Loucy (cell line): Measurements from ENCODE around the gene C3orf20.
A peak's percentile ranks its signal among the peaks of the same experiment; 100 is the strongest.

Experiments used
- H2AFZ ChIP-seq: fragments of 200-600 bp; sonication (generic); 2 replicates; pipeline ENCODE4 v1.6.0; 2016; ENCODE audit warnings: antibody characterized with exemption, mild to moderate bottlenecking, low read length, moderate library complexity
- H3F3A ChIP-seq: fragments of 200-600 bp; 2 replicates; pipeline ENCODE4 v1.6.0; 2016; ENCODE audit warnings: antibody characterized with exemption, low read depth, mild to moderate bottlenecking
- H3K27me3 ChIP-seq: fragments of 200-600 bp; sonication (generic); 2 replicates; pipeline ENCODE4 v1.6.1; 2014; ENCODE audit warnings: low read length, mild to moderate bottlenecking; ENCODE audit not compliant: insufficient read depth, poor library complexity, severe bottlenecking
- H3K36me3 ChIP-seq: fragments of 200-600 bp; sonication (generic); 2 replicates; pipeline ENCODE4 v1.6.1; 2016; ENCODE audit warnings: low read length; ENCODE audit not compliant: insufficient read depth
- H3K4me1 ChIP-seq: fragments of 200-600 bp; sonication (generic); 2 replicates; pipeline ENCODE4 v1.5.1; 2014; ENCODE audit warnings: low read length, mild to moderate bottlenecking; ENCODE audit not compliant: insufficient read depth, poor library complexity, severe bottlenecking
- H3K4me2 ChIP-seq: fragments of 200-600 bp; sonication (generic); 2 replicates; pipeline ENCODE4 v1.6.0; 2014; ENCODE audit warnings: antibody characterized with exemption, low read length, low read depth, mild to moderate bottlenecking; ENCODE audit not compliant: poor library complexity, severe bottlenecking
- H3K4me3 ChIP-seq: fragments of 200-600 bp; sonication (generic); 2 replicates; pipeline ENCODE4 v1.5.1; 2014; ENCODE audit warnings: low read length, mild to moderate bottlenecking, mixed read lengths; ENCODE audit not compliant: poor library complexity, severe bottlenecking
- H3K79me2 ChIP-seq: fragments of 200-600 bp; sonication (generic); 2 replicates; pipeline ENCODE4 v1.6.1; 2014; ENCODE audit warnings: low read length; ENCODE audit not compliant: insufficient read depth
- H3K9ac ChIP-seq: fragments of 200-600 bp; sonication (generic); 2 replicates; pipeline ENCODE4 v1.6.0; 2014; ENCODE audit warnings: mild to moderate bottlenecking, low read depth, low read length, moderate library complexity; ENCODE audit not compliant: poor library complexity, severe bottlenecking
- H3K9me2 ChIP-seq: fragments of 200-600 bp; sonication (generic); replicated peaks from 2 replicates; pipeline ENCODE4 v1.6.1; 2016; ENCODE audit warnings: low read depth, low read length, mixed read lengths
- H3K9me3 ChIP-seq: fragments of 200-600 bp; sonication (generic); 2 replicates; pipeline ENCODE4 v1.6.1; 2014; ENCODE audit warnings: mild to moderate bottlenecking, antibody characterized with exemption, low read length, low read depth; ENCODE audit not compliant: insufficient read depth
- H4K20me1 ChIP-seq: fragments of 200-600 bp; sonication (generic); 2 replicates; pipeline ENCODE4 v1.6.0; 2014; ENCODE audit warnings: antibody characterized with exemption, low read length, mild to moderate bottlenecking; ENCODE audit not compliant: insufficient read depth, poor library complexity, severe bottlenecking
- EZH2phosphoT487 ChIP-seq: fragments of 200-600 bp; IDR thresholded peaks from 2 replicates; pipeline ENCODE4 v1.6.1; 2018; ENCODE audit warnings: antibody characterized with exemption, mild to moderate bottlenecking, moderate library complexity, borderline replicate concordance
- TF ChIP-seq, protein P1 (sequence below): fragments of 200-600 bp; sonication (generic); conservative IDR thresholded peaks from 2 replicates; pipeline ENCODE4 v1.5.1; 2014; ENCODE audit warnings: mild to moderate bottlenecking, antibody characterized with exemption, low read length

C3orf20 gene

GRCh38 chr3:14787630-14788029 lies 112.7 kb downstream of the C3orf20 start:
- no peaks in the 10 kb centered on the region for H3F3A ChIP-seq
- H2AFZ ChIP-seq: no peak overlapping the region
- H3K9me2 ChIP-seq: no peaks in the 10 kb centered on the region
- no peak overlapping the region for H3K4me2 ChIP-seq
- H3K4me3 ChIP-seq: no peak overlapping the region
- H4K20me1 ChIP-seq: no peaks in the 10 kb centered on the region
- H3K36me3 ChIP-seq: no peaks in the 10 kb centered on the region
- no peaks in the 10 kb centered on the region for H3K4me1 ChIP-seq
- H3K79me2 ChIP-seq: no peaks in the 10 kb centered on the region
- no peaks in the 10 kb centered on the region for H3K27me3 ChIP-seq
- TF ChIP-seq, protein P1, sequence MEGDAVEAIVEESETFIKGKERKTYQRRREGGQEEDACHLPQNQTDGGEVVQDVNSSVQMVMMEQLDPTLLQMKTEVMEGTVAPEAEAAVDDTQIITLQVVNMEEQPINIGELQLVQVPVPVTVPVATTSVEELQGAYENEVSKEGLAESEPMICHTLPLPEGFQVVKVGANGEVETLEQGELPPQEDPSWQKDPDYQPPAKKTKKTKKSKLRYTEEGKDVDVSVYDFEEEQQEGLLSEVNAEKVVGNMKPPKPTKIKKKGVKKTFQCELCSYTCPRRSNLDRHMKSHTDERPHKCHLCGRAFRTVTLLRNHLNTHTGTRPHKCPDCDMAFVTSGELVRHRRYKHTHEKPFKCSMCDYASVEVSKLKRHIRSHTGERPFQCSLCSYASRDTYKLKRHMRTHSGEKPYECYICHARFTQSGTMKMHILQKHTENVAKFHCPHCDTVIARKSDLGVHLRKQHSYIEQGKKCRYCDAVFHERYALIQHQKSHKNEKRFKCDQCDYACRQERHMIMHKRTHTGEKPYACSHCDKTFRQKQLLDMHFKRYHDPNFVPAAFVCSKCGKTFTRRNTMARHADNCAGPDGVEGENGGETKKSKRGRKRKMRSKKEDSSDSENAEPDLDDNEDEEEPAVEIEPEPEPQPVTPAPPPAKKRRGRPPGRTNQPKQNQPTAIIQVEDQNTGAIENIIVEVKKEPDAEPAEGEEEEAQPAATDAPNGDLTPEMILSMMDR: no peak
- no peak for TF ChIP-seq EZH2phosphoT487
- H3K9ac ChIP-seq: no peak overlapping the region
- H3K9me3 ChIP-seq: no peaks in the 10 kb centered on the region; the same call in 1 of the 2 replicates

DNA sequence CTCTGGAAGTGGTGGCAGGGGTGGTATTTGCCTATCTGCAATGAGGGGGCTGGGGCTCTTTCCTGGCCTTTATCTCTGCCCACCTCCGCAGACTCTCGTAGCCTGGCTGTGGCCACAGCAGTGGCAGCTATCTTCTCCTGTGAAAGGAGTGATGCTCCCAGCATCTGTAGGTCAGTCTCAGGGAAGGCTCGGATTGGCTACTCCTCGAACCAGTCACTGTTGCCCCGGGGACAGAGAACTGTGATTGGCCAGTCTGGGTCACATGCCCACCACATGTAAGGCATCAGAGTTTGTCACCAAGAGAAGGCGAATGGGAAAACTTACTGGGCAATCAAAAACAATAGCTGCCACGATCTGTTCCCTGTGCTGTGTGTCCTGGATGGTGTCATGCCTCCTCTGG lies 113.7 kb downstream of the C3orf20 start:
- Histone ChIP-seq H3K9ac (no peak overlapping the region), H4K20me1 (no peaks in the 10 kb centered on the region), H3K4me3 (no peak overlapping the region), H3F3A (no peaks in the 10 kb centered on the region), H2AFZ (no peak overlapping the region), H3K27me3 (no peaks in the 10 kb centered on the region), H3K4me2 (no peak overlapping the region), H3K79me2 (no peaks in the 10 kb centered on the region), H3K36me3 (no peaks in the 10 kb centered on the region), H3K9me2 (no peaks in the 10 kb centered on the region), H3K9me3 (no peaks in the 10 kb centered on the region; the same call in 1 of the 2 replicates), H3K4me1 (no peaks in the 10 kb centered on the region)
- TF ChIP-seq EZH2phosphoT487: no peak

- Histone ChIP-seq H3K4me1 (no peaks in the 10 kb centered on the region), H3K36me3 (no peaks in the 10 kb centered on the region), H3K27me3 (no peaks in the 10 kb centered on the region), H3F3A (no peaks in the 10 kb centered on the region), H3K9me2 (no peaks in the 10 kb centered on the region), H3K4me3 (no peak overlapping the region), H3K4me2 (peak overlapping the region; percentile 4), H3K79me2 (no peaks in the 10 kb centered on the region), H2AFZ (peak overlapping the region; percentile 17; the same call in 1 of the 2 replicates), H3K9me3 (no peaks in the 10 kb centered on the region; the same call in 1 of the 2 replicates), H3K9ac (no peak overlapping the region), H4K20me1 (no peaks in the 10 kb centered on the region)
- TF ChIP-seq, protein P1: no peak
- TF ChIP-seq EZH2phosphoT487: no peak
Observed at GRCh38 chr3:14789221-14789620, 114.3 kb downstream of the C3orf20 start.

DNA sequence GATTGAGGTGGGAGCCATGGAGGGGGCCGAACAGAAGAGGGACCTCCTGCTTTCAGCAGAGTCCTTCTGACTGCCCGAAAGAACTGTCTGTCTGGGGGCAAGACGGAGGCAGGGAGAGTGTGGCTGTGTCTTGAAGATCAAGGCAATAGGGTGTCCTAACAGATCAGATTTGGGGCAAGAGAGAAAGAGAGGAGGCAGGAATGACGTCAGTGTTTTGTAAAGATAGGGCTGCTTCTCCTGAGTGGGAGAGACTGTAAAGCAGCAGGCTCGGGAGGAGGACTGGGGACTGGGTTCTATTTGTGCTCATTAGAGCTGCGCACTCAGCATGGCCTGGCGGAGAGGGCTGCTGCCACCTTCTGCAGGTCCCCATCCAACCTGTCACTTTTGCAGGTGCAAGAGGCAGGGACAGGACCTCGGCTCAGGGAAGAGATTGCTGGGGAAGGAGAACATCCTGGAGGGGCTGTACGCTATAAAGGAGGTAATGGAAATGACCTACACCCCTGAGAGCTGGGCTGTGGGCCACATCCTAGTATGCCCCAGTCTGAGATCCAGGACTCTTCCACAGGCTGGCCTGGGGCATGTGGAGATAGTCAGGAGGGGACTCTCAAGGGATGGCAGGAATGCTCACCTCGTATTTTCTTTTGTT lies 114.8 kb downstream of the C3orf20 start:
- TF ChIP-seq EZH2phosphoT487: no peak
- TF ChIP-seq, protein P1: no peak
- no peaks in the 10 kb centered on the region for H3K27me3 ChIP-seq
- H3F3A ChIP-seq: no peaks in the 10 kb centered on the region
- no peaks in the 10 kb centered on the region for H3K9me2 ChIP-seq
- H3K4me1 ChIP-seq: no peaks in the 10 kb centered on the region
- H4K20me1 ChIP-seq: no peaks in the 10 kb centered on the region
- H3K9ac ChIP-seq: no peak overlapping the region
- H3K9me3 ChIP-seq: no peaks in the 10 kb centered on the region; the same call in 1 of the 2 replicates
- H3K4me2 ChIP-seq: no peak overlapping the region
- no peaks in the 10 kb centered on the region for H3K36me3 ChIP-seq
- no peak overlapping the region for H3K4me3 ChIP-seq
- H2AFZ ChIP-seq: no peak overlapping the region; the same call in 1 of the 2 replicates
- no peaks in the 10 kb centered on the region for H3K79me2 ChIP-seq
